HL-60 (cell line): ENCODE results near the gene TENM4.

Experiments
- GABPA ChIP-seq: IDR thresholded peaks from 2 replicates; pipeline ENCODE4 v1.6.1; 2012; ENCODE audit warnings: low read depth
- POLR2AphosphoS5 ChIP-seq: IDR thresholded peaks from 2 replicates; pipeline ENCODE4 v1.6.1; 2012; ENCODE audit warnings: low read depth
- TF ChIP-seq, protein P1 (sequence below): IDR thresholded peaks from one replicate; pipeline ENCODE4 v1.5.1; 2011; ENCODE audit warnings: low read length, control low read depth, inconsistent platforms; ENCODE audit not compliant: insufficient read depth
- TF ChIP-seq, protein P2 (sequence below): IDR thresholded peaks from 2 replicates; pipeline ENCODE4 v1.6.1; 2012; ENCODE audit warnings: low read depth; ENCODE audit not compliant: insufficient replicate concordance

GRCh38 chr11:78800756-78801155 is 640.1 kb downstream of the TENM4 start:
- TF ChIP-seq, protein P1, sequence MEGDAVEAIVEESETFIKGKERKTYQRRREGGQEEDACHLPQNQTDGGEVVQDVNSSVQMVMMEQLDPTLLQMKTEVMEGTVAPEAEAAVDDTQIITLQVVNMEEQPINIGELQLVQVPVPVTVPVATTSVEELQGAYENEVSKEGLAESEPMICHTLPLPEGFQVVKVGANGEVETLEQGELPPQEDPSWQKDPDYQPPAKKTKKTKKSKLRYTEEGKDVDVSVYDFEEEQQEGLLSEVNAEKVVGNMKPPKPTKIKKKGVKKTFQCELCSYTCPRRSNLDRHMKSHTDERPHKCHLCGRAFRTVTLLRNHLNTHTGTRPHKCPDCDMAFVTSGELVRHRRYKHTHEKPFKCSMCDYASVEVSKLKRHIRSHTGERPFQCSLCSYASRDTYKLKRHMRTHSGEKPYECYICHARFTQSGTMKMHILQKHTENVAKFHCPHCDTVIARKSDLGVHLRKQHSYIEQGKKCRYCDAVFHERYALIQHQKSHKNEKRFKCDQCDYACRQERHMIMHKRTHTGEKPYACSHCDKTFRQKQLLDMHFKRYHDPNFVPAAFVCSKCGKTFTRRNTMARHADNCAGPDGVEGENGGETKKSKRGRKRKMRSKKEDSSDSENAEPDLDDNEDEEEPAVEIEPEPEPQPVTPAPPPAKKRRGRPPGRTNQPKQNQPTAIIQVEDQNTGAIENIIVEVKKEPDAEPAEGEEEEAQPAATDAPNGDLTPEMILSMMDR: no peak
- TF ChIP-seq, protein P2, sequence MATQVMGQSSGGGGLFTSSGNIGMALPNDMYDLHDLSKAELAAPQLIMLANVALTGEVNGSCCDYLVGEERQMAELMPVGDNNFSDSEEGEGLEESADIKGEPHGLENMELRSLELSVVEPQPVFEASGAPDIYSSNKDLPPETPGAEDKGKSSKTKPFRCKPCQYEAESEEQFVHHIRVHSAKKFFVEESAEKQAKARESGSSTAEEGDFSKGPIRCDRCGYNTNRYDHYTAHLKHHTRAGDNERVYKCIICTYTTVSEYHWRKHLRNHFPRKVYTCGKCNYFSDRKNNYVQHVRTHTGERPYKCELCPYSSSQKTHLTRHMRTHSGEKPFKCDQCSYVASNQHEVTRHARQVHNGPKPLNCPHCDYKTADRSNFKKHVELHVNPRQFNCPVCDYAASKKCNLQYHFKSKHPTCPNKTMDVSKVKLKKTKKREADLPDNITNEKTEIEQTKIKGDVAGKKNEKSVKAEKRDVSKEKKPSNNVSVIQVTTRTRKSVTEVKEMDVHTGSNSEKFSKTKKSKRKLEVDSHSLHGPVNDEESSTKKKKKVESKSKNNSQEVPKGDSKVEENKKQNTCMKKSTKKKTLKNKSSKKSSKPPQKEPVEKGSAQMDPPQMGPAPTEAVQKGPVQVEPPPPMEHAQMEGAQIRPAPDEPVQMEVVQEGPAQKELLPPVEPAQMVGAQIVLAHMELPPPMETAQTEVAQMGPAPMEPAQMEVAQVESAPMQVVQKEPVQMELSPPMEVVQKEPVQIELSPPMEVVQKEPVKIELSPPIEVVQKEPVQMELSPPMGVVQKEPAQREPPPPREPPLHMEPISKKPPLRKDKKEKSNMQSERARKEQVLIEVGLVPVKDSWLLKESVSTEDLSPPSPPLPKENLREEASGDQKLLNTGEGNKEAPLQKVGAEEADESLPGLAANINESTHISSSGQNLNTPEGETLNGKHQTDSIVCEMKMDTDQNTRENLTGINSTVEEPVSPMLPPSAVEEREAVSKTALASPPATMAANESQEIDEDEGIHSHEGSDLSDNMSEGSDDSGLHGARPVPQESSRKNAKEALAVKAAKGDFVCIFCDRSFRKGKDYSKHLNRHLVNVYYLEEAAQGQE: no peak
- no peak for TF ChIP-seq POLR2AphosphoS5
- TF ChIP-seq GABPA: no peak
